NCI-H748 (cell line): ENCODE results near the gene KCNH4.
A peak's percentile ranks its signal among the peaks of the same experiment; 100 is the strongest.
"Not testable (repeated sequence)": the region's sequence is repeated elsewhere in the genome, so short reads cannot be mapped to it uniquely, and the experiment has no call there.

Experiments
- DNase-seq: peaks from one replicate; lab custom pipeline; 2025; ENCODE audit not compliant: unreplicated experiment; lab: John Stamatoyannopoulos, UW

The KCNH4 gene

DNA sequence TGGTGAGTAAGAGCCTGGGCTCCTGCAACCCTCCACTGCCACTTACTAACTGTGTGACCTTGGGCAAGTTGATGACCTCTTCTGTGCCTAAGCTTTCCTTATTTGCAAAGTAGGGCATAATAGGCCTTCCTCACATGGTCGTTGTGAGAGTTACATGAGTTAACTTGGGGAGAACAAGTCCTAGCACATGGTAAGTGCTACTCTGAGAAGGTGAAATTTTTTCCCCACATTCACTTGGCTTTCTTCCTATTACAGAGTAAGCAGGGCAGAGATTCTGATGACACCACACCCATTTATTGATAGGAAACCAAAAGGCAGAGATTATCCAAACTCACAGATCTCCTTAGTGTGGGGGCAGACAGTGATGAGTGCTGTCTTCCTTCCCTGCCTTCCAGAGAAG is 1.6 kb downstream of the KCNH4 start:
- no peak for DNase-seq

- DNase-seq, result no peak
Observed at GRCh38 chr17:42178817-42179216, 2.1 kb downstream of the KCNH4 start.

DNA sequence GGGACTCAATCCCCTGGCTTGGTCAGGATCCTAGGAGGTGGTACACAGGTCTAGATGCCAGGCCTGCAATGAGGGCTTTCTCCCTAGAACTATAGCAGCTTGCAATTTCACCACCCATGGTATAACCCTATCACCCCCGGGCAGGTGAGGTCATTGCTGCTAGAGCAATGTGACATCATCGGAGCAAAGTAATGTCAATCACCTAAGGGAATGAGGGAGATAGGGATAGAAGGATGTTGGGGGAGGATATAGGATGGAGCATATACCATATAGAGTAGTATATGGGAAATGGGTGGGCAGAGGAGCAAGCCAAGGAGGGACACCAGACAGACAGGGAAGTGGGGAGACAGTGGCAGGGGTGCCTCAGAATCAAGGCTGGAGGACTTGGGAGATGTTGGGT is 3.3 kb downstream of the KCNH4 start:
- no peak for DNase-seq

GRCh38 chr17:42174126-42174783 is 6.7 kb downstream of the KCNH4 start:
- DNase-seq, result no peak

GRCh38 chr17:42171831-42172230 is 9.1 kb downstream of the KCNH4 start:
- DNase-seq, result no peak

DNA sequence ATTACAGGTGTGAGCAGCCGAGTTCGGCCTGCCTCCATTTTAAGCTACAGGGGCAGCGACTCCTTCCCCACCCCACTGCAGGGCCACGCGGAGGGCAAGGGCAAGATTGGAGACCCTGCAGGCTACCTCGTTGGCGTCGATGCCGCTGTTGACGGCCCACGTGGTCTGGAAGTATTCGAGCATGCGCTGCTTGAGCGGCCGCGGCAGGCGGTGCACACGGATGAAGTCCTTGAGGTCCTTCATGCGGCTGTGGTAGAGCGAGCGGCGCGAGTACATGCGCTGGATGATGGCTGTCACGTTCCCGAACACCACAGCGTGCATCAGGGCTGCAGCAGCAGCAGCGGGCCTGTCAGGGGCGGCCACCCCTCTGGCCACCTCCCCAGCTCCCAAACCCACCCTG is 11.6 kb downstream of the KCNH4 start:
- DNase-seq, result no peak

- DNase-seq, result no peak
Observed at GRCh38 chr17:42167807-42168206, 13.1 kb downstream of the KCNH4 start.

DNA sequence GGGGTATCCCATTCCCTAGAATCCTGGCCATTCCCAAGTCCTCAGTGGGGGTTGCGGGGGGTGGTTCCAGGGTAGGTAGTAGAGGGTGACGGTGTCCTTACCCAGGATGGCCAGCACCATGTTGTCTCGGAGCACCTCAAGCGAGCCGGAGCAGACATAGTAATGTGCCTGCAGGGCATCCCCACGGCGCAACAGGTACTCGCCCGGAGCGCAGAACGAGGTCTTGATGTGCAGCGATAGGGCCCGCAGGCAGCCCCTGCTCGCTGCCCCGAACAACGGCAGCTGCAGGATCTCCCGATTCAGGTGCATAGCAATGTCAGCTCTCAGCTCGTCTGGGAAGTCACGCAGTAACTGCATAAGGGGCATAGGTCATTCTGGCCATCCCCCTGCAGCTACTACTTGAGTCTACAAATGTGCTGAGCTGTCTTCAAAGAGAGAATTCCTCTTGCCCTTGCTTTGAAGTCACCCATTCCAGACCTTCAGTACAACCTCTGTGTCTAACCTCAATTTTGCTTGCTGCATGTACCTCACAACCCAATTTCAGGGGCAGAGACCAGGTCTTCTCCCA is 14.7 kb downstream of the KCNH4 start:
- DNase-seq, result no peak

- no peak for DNase-seq
Observed at GRCh38 chr17:42165751-42166150, 15.2 kb downstream of the KCNH4 start.

DNA sequence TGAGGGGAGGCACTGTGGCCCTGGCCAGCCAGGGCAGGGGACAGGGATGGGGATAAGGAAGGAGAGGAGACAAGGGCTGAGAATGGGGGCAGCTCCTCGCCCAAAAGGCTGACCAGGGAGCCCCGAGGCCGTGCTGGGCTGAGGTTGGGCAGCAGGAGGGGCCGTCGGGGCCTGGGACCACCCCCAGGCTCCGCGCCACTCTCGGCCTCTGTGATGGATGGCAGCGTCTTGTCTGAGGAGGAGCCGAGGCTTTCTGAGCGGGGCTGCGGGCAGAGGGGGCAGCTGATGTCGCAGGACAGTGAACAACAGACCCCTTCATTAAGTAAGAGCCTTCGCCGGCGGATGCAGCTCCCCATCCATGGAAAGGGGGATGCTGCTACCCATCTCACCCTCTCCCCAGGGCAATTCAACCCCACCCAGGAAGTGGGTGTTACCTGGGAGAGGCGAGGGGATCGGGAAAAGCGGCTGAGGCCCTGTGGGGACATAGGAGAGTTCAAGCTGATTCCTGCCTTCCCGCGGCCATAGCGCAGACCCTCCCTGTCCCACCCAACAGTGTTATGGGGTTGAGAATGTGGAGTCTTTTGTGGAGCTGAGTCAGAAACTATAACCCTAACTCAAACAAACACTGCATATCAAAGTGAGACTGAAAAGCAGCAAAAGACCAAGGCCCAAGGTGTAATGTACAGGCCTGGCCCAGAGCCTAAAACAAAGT is 17.1 kb downstream of the KCNH4 start:
- DNase-seq, result no peak

DNA sequence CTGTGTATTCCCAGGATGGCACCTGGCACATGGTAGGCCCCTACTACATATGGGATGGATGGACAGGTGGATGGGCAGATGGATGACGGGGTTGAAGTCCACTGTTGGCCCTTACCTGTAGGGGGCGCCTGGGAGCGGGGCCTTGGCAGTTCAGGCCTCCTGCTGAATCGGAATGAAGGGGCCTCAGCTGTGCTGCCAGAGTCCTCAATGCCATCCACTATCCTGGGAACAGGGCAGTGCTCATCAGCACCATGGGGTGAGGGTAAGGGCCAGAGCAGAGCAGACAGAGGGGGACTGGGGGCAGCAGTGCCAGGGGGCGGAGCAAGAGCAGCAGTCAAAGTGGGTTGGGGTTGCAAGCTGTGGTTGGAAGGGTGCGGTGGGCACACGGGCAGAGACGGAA is 17.8 kb downstream of the KCNH4 start:
- peak; percentile 10 for DNase-seq

GRCh38 chr17:42160531-42160910 is 20.4 kb downstream of the KCNH4 start:
- DNase-seq, result no peak

- DNase-seq, result no peak
Observed at GRCh38 chr17:42159796-42160530, 21.0 kb downstream of the KCNH4 start.

- peak; percentile 11 for DNase-seq
Observed at GRCh38 chr17:42155614-42156045, 25.3 kb downstream of the KCNH4 start.

GRCh38 chr17:42153919-42154742 is 26.8 kb downstream of the KCNH4 start:
- no peak for DNase-seq

DNA sequence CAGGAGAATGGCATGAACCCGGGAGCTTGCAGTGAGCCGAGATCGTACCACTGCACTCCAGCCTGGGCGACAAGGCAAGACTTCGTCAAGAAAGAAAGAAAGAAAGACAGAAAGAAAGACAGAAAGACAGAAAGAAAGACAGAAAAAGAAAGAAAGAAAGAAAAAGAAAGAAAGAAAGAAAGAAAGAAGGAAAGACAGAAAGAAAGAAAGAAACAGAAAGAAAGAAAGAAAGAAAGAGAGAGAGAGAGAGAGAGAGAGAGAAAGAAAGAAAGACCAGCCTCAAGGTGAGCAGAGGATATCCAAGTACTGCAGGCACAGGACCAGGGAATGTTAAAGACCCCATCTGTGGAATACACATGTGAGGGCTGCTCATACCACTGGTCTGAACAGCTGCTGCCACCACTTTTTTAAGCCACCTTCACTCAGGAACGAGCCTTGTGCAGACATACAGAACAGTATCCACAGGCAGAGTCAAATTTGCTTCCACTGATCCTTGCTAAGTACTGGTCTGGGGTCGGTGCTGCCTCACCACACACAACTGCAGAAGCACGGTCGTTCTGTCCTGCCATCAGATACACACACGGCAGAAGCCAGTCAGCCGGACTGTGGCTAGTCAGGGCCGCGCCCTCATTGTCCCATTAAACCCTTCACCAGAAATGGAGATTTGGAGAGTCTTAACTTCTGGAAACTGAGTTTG is 33.9 kb downstream of the KCNH4 start:
- no peak for DNase-seq

DNA sequence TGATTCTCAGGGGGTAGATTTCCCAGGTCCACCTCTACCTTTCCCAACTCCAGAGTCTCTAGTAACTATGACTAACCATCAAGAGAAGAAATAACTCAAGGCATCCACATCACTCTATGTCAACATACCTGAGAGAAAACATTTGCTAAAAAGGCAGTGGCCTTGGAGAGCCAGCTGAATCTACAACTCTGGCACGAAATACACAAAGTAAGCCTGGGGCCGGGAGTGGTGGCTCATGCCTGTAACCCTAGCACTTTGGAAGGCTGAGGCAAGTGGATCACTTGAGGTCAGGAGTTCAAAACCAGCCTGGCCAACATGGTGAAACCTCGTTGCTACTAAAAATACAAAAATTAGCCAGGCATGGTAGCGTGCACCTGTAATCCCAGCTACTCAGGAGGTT is 37.8 kb downstream of the KCNH4 start:
- DNase-seq, result not testable (repeated sequence)

DNA sequence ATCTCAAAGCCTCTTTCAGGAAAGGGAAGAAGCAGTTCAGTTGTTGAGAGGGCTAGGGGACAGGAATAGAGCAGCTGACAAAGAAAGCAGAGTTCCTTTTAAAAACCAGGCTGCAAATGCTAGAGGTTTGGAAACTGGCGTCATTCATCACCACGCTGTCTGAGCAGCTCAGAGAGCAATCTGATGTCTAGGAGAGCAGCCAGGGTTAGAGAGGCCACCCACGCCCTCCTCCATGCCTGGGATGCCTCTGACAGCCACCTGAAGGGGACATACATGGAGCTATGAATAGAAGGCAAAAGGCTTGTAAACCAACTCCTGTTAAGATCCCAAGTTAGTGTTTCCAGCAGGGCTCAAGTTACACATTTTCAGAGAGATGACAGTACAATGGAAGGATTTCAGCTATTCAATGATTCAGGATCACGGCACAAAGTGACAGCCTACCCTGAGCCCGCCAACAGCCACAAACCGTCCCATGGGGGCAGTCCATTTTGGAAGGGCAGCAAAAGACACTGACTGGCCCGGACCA is 38.5 kb downstream of the KCNH4 start:
- no peak for DNase-seq

DNA sequence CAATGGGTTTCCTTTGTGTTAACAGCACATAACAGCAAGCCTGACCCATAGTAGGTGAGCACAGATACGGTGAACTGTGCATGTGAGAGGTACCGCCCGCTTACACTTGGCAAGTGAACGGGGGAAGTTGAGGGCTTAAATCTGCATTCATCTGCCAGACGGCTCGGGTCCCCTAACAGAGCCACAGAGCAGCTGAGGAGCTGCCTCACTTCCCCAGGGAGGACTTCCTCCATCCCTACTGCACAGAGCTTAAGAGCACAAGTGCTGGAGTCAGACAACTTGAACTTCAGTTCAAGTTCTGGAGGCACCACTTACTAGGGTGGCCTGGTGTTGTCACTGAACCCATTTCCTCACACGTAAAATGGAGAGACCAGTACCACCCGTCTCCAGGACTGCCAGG is 39.6 kb downstream of the KCNH4 start:
- DNase-seq, result no peak

- not testable (repeated sequence) for DNase-seq
Observed at GRCh38 chr17:42140690-42141089, 40.3 kb downstream of the KCNH4 start.
